RWPE1 (cell line): ENCODE results near the gene TTC12.

Experiments
- CTCF ChIA-PET: fragments of 350-600 bp; sonication (Branson Sonifier 250); formaldehyde crosslinking; extraction: SDS; loops from one replicate; lab custom pipeline; 2021; lab: Yijun Ruan, JAX
- POLR2A ChIA-PET: fragments of 400-600 bp; formaldehyde crosslinking; extraction: SDS; loops from one replicate; lab custom pipeline; 2020; ENCODE audit warnings: antibody characterized with exemption; ENCODE audit not compliant: low non-redundant PET; lab: Yijun Ruan, JAX
- DNase-seq: peaks from one replicate; pipeline ENCODE4 v3.0.0; 2012; ENCODE audit warnings: low spot score
- H3K27ac ChIP-seq: fragments of 450-650 bp; 2 replicates; pipeline ENCODE4 v1.5.1; 2017
- TF ChIP-seq, protein P1 (sequence below): fragments of 450-650 bp; conservative IDR thresholded peaks from 2 replicates; pipeline ENCODE4 v1.5.1; 2017; ENCODE audit warnings: low read depth, mild to moderate bottlenecking

The TTC12 gene

DNA sequence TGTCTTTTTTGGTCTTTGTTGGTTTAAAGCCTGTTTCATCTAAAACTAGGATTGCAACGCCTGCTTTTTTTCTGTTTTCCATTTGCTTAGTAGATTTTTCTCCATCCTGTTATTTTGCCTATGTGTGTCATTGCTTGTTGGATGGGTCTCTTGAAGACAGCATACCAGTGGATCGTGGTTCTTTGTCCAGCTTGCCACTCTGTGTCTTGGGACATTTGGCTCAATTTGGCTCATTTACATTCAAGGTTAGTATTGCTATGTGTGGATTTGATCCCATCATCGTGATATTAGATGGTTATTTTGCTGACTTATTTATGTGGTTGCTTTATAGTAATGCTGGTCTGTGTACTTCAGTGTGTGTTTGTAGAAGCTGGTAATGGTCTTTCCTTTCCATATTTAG is 41.8 kb downstream of the TTC12 start:
- H3K27ac ChIP-seq = no peak overlapping the region
- TF ChIP-seq, protein P1, sequence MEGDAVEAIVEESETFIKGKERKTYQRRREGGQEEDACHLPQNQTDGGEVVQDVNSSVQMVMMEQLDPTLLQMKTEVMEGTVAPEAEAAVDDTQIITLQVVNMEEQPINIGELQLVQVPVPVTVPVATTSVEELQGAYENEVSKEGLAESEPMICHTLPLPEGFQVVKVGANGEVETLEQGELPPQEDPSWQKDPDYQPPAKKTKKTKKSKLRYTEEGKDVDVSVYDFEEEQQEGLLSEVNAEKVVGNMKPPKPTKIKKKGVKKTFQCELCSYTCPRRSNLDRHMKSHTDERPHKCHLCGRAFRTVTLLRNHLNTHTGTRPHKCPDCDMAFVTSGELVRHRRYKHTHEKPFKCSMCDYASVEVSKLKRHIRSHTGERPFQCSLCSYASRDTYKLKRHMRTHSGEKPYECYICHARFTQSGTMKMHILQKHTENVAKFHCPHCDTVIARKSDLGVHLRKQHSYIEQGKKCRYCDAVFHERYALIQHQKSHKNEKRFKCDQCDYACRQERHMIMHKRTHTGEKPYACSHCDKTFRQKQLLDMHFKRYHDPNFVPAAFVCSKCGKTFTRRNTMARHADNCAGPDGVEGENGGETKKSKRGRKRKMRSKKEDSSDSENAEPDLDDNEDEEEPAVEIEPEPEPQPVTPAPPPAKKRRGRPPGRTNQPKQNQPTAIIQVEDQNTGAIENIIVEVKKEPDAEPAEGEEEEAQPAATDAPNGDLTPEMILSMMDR = no peak
- ChIA-PET POLR2A (no interaction called here), CTCF (no interaction called here)
- no peak for DNase-seq

DNA sequence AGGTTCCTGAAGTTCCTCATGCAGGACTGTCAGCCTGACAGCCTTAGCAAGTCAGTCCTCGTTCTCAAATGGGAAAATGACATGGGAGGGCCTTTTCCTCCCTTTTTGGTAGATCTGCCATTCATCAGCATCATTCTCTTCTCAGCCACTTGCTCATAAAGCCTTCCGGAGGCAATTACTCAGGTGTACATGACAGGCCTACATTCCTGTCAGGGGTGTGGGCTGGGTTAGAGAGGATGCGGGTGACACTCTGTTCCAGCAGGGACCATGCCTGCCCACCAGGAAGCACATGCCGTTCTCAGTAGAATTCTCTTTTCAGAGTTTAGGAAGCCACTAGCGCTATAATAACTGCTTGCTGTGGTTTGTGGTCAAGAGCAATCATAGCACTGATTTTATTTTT is 49.0 kb downstream of the TTC12 start:
- peak; percentile 62 for DNase-seq
- TF ChIP-seq, protein P1 = no peak
- ChIA-PET POLR2A (no interaction called here), CTCF (no interaction called here)
- peak overlapping the region; percentile 52 for H3K27ac ChIP-seq

DNA sequence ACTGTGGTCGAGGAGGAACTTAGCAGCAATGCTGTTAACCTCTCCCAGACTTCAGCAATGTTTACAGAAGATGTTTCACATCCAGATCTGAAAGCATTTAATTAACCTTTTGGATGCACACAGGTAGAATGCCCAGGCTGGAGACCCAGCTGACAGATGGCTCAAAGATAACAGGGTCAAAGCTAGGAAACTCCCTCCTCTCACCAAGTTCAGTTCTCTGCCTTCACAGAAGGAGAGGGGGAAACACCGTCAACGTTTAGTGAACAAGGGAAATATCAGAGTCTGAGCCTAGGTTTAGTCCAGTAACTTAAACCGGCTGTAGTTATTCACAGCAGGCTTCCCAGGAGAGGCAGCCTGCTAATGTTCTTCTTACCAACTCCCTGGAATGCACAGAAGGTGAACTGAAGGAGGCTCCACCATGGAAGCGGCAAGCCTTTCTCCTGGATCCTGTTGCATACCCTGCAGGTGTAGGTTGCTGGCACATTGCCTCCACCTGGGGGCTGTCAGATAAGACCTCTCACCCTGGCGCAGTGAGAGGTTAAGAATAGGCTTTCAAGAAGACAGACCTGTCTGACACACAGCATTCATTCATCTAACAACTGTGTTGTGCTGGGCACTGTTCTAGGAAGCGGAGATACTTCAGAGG is 49.7 kb downstream of the TTC12 start:
- ChIA-PET CTCF (no interaction called here), POLR2A (no interaction called here)
- DNase-seq = no peak
- TF ChIP-seq, protein P1 = no peak
- peak overlapping the region; percentile 0; the same call in 1 of the 2 replicates for H3K27ac ChIP-seq

DNA sequence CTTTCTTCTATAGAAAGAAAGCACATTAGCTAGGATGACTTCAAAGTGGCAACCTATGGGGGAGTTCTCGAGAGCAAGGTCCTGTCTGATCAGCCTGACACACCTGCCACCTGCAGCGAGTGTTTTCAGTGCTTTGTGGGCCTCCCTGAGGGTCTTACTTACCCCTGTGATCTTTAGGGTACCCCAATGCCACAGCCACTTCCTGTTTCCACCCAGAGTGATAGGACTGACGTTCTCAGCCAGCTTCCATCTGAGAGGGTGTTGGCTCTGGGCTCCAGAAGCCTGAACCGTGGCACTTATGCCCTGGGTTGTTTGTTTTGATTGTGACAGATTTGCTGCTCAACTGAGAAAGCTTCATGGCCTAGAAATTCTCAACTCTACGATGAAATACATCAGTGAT is 51.5 kb downstream of the TTC12 start:
- ChIA-PET CTCF (no interaction called here), POLR2A (no interaction called here)
- DNase-seq = no peak
- TF ChIP-seq, protein P1 = no peak
- no peak overlapping the region for H3K27ac ChIP-seq

DNA sequence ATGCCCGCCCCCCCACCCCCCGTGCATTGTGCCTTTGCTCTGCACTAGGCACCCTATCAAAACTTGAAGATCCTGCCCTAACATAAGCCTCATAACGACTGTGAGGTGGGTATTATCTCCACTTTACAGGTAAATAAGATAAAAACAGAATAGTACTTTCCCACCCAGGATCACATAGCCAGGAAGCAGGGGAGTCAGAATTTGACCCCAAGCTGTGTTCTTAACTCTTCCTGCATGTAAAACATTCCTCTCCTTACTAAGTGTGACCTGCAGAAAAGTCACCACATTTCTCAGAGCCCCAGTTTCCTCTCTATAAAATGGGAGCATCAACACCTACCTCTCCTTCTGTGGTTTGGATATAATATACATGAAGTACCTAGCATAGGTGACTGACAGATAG is 55.0 kb downstream of the TTC12 start:
- TF ChIP-seq, protein P1 = no peak
- CTCF ChIA-PET = no interaction called here
- no peak overlapping the region for H3K27ac ChIP-seq
- POLR2A ChIA-PET = no interaction called here
- no peak for DNase-seq

DNA sequence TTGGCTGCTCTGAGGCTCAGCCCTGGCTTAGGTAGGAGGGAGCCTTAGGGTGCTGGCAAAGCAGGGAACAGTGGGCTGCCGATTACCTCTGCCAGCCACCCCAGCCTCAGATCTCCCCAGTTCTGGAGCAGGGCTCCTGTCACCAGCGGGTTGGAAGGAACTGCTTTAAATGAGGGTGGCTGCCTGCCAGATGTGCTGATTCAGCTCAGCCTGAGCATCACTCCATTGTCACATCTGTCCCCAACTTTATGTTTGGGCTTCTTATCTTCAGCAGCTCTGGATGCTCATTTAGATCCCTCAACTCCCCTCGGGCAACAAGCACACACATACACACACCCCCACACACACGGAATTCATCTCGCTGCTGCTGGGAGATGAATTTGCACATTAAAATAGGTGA is 56.3 kb downstream of the TTC12 start:
- CTCF ChIA-PET = no interaction called here
- TF ChIP-seq, protein P1 = no peak
- no peak for DNase-seq
- POLR2A ChIA-PET = no interaction called here
- peak overlapping the region; percentile 19; the same call in 1 of the 2 replicates for H3K27ac ChIP-seq
